ENCODE measurements around the gene DNAJC22.
A peak's percentile ranks its signal among the peaks of the same experiment; 100 is the strongest.

- TF ChIP-seq POLR2A (IDR thresholded peaks at IDR 0.05): no peak
- TF ChIP-seq, protein P1, sequence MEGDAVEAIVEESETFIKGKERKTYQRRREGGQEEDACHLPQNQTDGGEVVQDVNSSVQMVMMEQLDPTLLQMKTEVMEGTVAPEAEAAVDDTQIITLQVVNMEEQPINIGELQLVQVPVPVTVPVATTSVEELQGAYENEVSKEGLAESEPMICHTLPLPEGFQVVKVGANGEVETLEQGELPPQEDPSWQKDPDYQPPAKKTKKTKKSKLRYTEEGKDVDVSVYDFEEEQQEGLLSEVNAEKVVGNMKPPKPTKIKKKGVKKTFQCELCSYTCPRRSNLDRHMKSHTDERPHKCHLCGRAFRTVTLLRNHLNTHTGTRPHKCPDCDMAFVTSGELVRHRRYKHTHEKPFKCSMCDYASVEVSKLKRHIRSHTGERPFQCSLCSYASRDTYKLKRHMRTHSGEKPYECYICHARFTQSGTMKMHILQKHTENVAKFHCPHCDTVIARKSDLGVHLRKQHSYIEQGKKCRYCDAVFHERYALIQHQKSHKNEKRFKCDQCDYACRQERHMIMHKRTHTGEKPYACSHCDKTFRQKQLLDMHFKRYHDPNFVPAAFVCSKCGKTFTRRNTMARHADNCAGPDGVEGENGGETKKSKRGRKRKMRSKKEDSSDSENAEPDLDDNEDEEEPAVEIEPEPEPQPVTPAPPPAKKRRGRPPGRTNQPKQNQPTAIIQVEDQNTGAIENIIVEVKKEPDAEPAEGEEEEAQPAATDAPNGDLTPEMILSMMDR (IDR thresholded peaks at IDR 0.05): peak; percentile 23 to 99 (median 74)
Observed at GRCh38 chr12:49336645-49337584, 9.8 kb upstream of the DNAJC22 start, which contains the start of gene C1QL4.

Data from Peyer's patch (tissue), 4 donors.